K562 (cell line): Measurements from ENCODE around the gene DLGAP1. TPM values are rescaled to one million over a fixed set of nuclear protein-coding genes. Genes with fewer than 3 reads are reported as not detected.

Experiments
- BRCA1 ChIP-seq, 2 experiments: fragments of 450-650 bp in 1 of 2; sonication (generic) in 1 of 2; formaldehyde crosslinking in 1 of 2; IDR thresholded peaks; 2 replicates each; pipeline versions ENCODE4 v1.5.0 to v1.6.1; 2017 to 2020; ENCODE audit warnings: mild to moderate bottlenecking in 1 of 2, missing genetic modification reagents in 1 of 2
- GTF2B ChIP-seq: IDR thresholded peaks from 2 replicates; pipeline ENCODE4 v1.6.1; 2011; ENCODE audit not compliant: insufficient read length; ENCODE audit errors: extremely low read depth
- RFX5 ChIP-seq: IDR thresholded peaks from 2 replicates; pipeline ENCODE4 v1.6.1; 2011; ENCODE audit warnings: low read depth, mild to moderate bottlenecking, improper control_type of control experiment, low read length
- SMAD2 ChIP-seq: fragments of 150-350 bp; IDR thresholded peaks from 2 replicates; pipeline ENCODE4 v1.6.1; 2014; ENCODE audit warnings: low read depth, mild to moderate bottlenecking, low read length
- STAT5A ChIP-seq: IDR thresholded peaks from 2 replicates; pipeline ENCODE4 v1.6.1; 2012; ENCODE audit warnings: low read length, inconsistent platforms, borderline replicate concordance
- ZFPM2 ChIP-seq: fragments of 250-450 bp; sonication (Bioruptor Pico); IDR thresholded peaks from 2 replicates; pipeline ENCODE4 v1.5.1; 2022; ENCODE audit warnings: mild to moderate bottlenecking
- polyA plus RNA-seq, 8 experiments: library from polyadenylated mRNA; depleted of rRNA in 4 of 8; stranded (reverse) in 5 of 8; unstranded in 3 of 8; fragments of >200 nt; fragmentation: Nextera tagmentation in 2 of 8; fragmentation: Illumina TruSeq in 1 of 8; extraction: Ambion mirVana in 2 of 8; extraction: Trizol in 1 of 8; gene quantifications; 2 replicates each; pipeline versions ENCODE4 v1.2.1 to v1.2.3, GENCODE V29; 2011 to 2014; ENCODE audit warnings: inconsistent platforms in 1 of 8, missing spikeins in 1 of 8
- total RNA-seq, 7 experiments: library from RNA; depleted of rRNA in 6 of 7; stranded (reverse); fragments of >200 nt in 6 of 7; fragmentation: Illumina TruSeq in 2 of 7; extraction: Trizol in 2 of 7; gene quantifications; 2 replicates each; pipeline versions ENCODE4 v1.2.1 to v1.2.3, GENCODE V29; 2011 to 2021; ENCODE audit warnings: low replicate concordance in 1 of 7
- TF ChIP-seq, protein P1 (sequence below): fragments of 200-600 bp; sonication (generic); IDR thresholded peaks from one replicate; pipeline ENCODE4 v1.6.1; 2012; ENCODE audit warnings: mild to moderate bottlenecking, low read depth, low read length, inconsistent platforms
- TF ChIP-seq, protein P2 (sequence below): sonication (generic); formaldehyde crosslinking; IDR thresholded peaks from 2 replicates; pipeline ENCODE4 v1.8.1; 2023; ENCODE audit warnings: mild to moderate bottlenecking, missing genetic modification reagents
- TF ChIP-seq, protein P3 (sequence below): fragments of 200-800 bp; sonication (Bioruptor generic); IDR thresholded peaks from 2 replicates; pipeline ENCODE4 v1.6.1; 2017; ENCODE audit warnings: missing genetic modification characterization, missing compliant biosample characterization

Gene DLGAP1
- total and polyA plus RNA-seq, 9 of the 15 experiments (the other 6 are each of a cell fraction or from before 2014, with no cell fraction given), result 0.04 to 0.22 (median 0.08) TPM

DNA sequence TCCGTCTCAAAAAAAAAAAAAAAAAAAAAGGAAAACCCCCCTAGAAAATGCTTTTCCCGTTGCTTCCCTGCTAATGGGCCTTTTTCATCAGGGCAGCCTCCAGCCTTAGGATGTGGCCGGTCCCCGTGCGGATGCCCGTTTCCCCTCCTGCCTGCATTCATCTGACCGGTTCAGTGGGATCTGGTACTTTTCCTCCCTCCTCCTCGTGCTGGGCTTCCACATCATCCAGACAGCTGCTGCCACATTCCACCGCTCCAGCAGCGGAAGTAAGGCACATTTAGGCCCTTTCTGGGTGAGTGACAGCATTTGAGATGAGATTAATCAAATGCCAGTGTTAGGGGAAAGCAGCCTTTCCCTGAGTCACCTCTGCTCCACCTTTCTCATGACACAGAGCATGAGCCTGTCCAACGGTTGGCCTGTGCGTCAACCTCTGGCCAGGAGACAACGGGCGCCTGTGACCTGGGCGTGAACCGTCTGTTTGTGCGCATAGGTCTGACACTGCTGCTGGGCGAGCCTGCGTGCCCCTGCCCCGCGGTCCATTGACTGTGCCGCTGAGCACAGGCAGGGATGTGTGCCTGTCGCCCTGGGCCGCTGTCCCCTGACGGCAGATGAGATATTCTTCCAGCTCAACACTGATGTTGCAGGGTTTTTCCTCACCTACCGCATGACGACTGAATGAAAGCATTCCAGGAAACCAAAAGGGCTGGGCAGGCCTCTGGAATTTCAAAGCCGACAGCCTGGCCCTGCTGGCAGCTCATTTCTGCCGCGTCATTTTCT, 831.1 kb downstream of the DLGAP1 start (continued):
- TF ChIP-seq, protein P1, sequence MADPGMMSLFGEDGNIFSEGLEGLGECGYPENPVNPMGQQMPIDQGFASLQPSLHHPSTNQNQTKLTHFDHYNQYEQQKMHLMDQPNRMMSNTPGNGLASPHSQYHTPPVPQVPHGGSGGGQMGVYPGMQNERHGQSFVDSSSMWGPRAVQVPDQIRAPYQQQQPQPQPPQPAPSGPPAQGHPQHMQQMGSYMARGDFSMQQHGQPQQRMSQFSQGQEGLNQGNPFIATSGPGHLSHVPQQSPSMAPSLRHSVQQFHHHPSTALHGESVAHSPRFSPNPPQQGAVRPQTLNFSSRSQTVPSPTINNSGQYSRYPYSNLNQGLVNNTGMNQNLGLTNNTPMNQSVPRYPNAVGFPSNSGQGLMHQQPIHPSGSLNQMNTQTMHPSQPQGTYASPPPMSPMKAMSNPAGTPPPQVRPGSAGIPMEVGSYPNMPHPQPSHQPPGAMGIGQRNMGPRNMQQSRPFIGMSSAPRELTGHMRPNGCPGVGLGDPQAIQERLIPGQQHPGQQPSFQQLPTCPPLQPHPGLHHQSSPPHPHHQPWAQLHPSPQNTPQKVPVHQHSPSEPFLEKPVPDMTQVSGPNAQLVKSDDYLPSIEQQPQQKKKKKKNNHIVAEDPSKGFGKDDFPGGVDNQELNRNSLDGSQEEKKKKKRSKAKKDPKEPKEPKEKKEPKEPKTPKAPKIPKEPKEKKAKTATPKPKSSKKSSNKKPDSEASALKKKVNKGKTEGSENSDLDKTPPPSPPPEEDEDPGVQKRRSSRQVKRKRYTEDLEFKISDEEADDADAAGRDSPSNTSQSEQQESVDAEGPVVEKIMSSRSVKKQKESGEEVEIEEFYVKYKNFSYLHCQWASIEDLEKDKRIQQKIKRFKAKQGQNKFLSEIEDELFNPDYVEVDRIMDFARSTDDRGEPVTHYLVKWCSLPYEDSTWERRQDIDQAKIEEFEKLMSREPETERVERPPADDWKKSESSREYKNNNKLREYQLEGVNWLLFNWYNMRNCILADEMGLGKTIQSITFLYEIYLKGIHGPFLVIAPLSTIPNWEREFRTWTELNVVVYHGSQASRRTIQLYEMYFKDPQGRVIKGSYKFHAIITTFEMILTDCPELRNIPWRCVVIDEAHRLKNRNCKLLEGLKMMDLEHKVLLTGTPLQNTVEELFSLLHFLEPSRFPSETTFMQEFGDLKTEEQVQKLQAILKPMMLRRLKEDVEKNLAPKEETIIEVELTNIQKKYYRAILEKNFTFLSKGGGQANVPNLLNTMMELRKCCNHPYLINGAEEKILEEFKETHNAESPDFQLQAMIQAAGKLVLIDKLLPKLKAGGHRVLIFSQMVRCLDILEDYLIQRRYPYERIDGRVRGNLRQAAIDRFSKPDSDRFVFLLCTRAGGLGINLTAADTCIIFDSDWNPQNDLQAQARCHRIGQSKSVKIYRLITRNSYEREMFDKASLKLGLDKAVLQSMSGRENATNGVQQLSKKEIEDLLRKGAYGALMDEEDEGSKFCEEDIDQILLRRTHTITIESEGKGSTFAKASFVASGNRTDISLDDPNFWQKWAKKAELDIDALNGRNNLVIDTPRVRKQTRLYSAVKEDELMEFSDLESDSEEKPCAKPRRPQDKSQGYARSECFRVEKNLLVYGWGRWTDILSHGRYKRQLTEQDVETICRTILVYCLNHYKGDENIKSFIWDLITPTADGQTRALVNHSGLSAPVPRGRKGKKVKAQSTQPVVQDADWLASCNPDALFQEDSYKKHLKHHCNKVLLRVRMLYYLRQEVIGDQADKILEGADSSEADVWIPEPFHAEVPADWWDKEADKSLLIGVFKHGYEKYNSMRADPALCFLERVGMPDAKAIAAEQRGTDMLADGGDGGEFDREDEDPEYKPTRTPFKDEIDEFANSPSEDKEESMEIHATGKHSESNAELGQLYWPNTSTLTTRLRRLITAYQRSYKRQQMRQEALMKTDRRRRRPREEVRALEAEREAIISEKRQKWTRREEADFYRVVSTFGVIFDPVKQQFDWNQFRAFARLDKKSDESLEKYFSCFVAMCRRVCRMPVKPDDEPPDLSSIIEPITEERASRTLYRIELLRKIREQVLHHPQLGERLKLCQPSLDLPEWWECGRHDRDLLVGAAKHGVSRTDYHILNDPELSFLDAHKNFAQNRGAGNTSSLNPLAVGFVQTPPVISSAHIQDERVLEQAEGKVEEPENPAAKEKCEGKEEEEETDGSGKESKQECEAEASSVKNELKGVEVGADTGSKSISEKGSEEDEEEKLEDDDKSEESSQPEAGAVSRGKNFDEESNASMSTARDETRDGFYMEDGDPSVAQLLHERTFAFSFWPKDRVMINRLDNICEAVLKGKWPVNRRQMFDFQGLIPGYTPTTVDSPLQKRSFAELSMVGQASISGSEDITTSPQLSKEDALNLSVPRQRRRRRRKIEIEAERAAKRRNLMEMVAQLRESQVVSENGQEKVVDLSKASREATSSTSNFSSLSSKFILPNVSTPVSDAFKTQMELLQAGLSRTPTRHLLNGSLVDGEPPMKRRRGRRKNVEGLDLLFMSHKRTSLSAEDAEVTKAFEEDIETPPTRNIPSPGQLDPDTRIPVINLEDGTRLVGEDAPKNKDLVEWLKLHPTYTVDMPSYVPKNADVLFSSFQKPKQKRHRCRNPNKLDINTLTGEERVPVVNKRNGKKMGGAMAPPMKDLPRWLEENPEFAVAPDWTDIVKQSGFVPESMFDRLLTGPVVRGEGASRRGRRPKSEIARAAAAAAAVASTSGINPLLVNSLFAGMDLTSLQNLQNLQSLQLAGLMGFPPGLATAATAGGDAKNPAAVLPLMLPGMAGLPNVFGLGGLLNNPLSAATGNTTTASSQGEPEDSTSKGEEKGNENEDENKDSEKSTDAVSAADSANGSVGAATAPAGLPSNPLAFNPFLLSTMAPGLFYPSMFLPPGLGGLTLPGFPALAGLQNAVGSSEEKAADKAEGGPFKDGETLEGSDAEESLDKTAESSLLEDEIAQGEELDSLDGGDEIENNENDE, result peak; percentile 22
- TF ChIP-seq, protein P2, sequence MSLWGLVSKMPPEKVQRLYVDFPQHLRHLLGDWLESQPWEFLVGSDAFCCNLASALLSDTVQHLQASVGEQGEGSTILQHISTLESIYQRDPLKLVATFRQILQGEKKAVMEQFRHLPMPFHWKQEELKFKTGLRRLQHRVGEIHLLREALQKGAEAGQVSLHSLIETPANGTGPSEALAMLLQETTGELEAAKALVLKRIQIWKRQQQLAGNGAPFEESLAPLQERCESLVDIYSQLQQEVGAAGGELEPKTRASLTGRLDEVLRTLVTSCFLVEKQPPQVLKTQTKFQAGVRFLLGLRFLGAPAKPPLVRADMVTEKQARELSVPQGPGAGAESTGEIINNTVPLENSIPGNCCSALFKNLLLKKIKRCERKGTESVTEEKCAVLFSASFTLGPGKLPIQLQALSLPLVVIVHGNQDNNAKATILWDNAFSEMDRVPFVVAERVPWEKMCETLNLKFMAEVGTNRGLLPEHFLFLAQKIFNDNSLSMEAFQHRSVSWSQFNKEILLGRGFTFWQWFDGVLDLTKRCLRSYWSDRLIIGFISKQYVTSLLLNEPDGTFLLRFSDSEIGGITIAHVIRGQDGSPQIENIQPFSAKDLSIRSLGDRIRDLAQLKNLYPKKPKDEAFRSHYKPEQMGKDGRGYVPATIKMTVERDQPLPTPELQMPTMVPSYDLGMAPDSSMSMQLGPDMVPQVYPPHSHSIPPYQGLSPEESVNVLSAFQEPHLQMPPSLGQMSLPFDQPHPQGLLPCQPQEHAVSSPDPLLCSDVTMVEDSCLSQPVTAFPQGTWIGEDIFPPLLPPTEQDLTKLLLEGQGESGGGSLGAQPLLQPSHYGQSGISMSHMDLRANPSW (CRISPR knock-in tag), result no peak; the same call in 1 of the 2 replicates
- TF ChIP-seq RFX5 (no peak), SMAD2 (no peak), STAT5A (peak; percentile 36), BRCA1 (IDR thresholded peaks at IDR 0.05) (no peak), BRCA1 (CRISPR knock-in tag; IDR thresholded peaks at IDR 0.05) (no peak), GTF2B (no peak), ZFPM2 (no peak)
- TF ChIP-seq, protein P3, sequence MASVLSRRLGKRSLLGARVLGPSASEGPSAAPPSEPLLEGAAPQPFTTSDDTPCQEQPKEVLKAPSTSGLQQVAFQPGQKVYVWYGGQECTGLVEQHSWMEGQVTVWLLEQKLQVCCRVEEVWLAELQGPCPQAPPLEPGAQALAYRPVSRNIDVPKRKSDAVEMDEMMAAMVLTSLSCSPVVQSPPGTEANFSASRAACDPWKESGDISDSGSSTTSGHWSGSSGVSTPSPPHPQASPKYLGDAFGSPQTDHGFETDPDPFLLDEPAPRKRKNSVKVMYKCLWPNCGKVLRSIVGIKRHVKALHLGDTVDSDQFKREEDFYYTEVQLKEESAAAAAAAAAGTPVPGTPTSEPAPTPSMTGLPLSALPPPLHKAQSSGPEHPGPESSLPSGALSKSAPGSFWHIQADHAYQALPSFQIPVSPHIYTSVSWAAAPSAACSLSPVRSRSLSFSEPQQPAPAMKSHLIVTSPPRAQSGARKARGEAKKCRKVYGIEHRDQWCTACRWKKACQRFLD (CRISPR knock-in tag), result no peak
